Loucy (cell line): ENCODE measurements around the gene ALDOB.

Experiments
- EZH2phosphoT487 ChIP-seq: fragments of 200-600 bp; IDR thresholded peaks from 2 replicates; pipeline ENCODE4 v1.6.1; 2018; ENCODE audit warnings: antibody characterized with exemption, mild to moderate bottlenecking, moderate library complexity, borderline replicate concordance
- TF ChIP-seq, protein P1 (sequence below): fragments of 200-600 bp; sonication (generic); conservative IDR thresholded peaks from 2 replicates; pipeline ENCODE4 v1.5.1; 2014; ENCODE audit warnings: mild to moderate bottlenecking, antibody characterized with exemption, low read length

DNA sequence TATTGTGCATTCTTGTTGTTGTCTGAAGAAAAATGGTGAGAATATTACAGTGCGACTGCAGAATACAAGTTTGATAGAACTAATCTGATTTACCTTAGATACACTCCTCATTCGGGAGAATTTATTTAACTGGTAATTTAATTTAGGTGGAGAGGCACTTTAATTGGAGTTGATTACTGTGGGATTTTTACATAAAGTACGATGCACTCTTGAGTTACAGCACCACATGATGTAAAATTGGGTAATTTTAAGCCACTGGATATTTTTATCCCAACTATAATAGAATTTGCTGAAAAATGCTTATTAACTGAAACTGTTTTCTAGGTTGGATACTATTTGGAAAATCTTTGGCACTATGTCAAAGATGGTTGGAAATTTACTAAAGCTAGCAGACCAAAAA is 35.4 kb upstream of the ALDOB start:
- TF ChIP-seq, protein P1, sequence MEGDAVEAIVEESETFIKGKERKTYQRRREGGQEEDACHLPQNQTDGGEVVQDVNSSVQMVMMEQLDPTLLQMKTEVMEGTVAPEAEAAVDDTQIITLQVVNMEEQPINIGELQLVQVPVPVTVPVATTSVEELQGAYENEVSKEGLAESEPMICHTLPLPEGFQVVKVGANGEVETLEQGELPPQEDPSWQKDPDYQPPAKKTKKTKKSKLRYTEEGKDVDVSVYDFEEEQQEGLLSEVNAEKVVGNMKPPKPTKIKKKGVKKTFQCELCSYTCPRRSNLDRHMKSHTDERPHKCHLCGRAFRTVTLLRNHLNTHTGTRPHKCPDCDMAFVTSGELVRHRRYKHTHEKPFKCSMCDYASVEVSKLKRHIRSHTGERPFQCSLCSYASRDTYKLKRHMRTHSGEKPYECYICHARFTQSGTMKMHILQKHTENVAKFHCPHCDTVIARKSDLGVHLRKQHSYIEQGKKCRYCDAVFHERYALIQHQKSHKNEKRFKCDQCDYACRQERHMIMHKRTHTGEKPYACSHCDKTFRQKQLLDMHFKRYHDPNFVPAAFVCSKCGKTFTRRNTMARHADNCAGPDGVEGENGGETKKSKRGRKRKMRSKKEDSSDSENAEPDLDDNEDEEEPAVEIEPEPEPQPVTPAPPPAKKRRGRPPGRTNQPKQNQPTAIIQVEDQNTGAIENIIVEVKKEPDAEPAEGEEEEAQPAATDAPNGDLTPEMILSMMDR, result no peak
- TF ChIP-seq EZH2phosphoT487, result no peak
